ENCODE measurements around the gene VASH2.
"Not testable (repeated sequence)": the region's sequence is repeated elsewhere in the genome, so short reads cannot be mapped to it uniquely, and the experiment has no call there.

Gene VASH2

DNA sequence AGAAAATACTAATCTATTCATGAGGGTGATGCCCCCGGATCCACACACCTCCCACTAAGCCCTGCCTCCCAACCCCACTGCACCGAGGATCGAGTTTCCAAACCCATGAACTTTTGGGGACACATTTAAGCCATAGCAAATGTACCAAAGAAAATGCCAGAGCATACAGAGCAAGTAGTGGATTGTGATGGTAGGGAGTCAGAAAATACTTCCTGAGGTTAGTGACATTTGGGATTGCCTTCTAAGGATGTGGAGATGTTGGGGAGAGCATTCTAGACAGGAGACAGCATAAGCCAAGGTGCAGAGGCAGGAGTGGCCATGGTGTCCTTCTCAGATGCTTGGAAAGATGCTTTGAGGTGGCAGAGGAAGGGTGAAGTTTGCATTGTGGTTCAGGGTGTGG lies 33.1 kb downstream of the VASH2 start:
- TF ChIP-seq, protein P1, sequence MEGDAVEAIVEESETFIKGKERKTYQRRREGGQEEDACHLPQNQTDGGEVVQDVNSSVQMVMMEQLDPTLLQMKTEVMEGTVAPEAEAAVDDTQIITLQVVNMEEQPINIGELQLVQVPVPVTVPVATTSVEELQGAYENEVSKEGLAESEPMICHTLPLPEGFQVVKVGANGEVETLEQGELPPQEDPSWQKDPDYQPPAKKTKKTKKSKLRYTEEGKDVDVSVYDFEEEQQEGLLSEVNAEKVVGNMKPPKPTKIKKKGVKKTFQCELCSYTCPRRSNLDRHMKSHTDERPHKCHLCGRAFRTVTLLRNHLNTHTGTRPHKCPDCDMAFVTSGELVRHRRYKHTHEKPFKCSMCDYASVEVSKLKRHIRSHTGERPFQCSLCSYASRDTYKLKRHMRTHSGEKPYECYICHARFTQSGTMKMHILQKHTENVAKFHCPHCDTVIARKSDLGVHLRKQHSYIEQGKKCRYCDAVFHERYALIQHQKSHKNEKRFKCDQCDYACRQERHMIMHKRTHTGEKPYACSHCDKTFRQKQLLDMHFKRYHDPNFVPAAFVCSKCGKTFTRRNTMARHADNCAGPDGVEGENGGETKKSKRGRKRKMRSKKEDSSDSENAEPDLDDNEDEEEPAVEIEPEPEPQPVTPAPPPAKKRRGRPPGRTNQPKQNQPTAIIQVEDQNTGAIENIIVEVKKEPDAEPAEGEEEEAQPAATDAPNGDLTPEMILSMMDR (conservative IDR thresholded peaks at IDR 0.05), result no peak
- H3K27ac ChIP-seq, result no peak overlapping the region

DNA sequence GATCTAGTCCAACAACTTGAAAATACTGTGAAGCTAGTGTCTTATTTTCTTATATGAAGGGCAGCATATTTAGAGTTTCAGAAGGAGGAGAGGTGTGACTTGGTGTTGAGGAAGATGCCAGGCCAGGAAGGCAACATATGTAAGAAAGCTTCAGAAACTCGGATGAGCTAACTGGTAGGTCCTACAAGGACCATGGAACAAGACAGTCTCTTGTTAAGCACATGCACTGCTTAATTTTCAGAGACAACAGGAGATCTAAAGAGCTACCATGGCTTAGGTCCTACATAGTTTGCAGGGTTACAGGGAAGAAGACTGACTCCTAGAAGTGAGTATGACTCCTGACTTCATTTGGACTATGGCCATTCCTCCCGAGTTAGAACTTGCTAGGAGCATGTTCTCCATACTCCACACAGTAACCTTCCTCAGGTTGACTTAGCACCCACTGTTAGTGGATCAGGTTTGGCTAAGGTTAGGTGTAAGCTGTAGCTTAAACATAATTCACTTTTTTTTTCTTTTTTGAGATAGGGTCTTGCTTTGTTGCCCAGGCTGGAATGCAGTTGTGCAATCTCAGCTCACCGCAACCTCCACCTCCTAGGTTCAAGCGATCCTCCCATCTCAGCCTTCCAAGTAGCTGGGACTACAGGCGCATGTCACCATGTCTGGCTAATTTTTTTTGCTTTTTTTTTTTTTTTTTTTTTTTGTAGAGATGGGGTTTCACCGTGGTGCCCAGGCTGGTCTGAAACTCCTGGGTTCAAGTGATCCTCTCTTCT lies 34.4 kb downstream of the VASH2 start:
- TF ChIP-seq, protein P1 (conservative IDR thresholded peaks at IDR 0.05), result no peak
- no peak overlapping the region for H3K27ac ChIP-seq

DNA sequence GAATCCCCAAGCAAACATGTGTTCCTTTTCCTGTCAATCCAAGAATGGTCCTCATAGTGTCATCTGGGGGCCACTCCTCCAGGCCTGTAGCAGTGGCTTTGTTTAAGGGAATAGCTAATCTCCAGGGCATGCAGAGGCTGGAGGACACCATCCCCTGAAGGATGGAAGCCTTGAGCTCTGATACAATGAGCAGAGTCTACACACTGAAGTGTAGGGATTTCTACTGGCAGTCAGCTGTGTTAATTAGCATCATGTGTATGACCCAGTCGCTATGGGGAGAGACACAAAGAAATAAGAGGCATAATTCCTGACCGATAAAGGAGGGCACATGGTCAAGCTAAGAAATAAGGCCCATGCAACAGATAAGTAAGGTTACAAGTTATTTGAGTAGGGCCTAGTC lies 36.2 kb downstream of the VASH2 start:
- TF ChIP-seq, protein P1 (conservative IDR thresholded peaks at IDR 0.05), result no peak
- no peak overlapping the region for H3K27ac ChIP-seq

- H3K27ac ChIP-seq, result no peak overlapping the region
- TF ChIP-seq, protein P1 (conservative IDR thresholded peaks at IDR 0.05), result no peak
These were observed 37.5 kb downstream of the VASH2 start for GRCh38 chr1:212987702-212988322.

DNA sequence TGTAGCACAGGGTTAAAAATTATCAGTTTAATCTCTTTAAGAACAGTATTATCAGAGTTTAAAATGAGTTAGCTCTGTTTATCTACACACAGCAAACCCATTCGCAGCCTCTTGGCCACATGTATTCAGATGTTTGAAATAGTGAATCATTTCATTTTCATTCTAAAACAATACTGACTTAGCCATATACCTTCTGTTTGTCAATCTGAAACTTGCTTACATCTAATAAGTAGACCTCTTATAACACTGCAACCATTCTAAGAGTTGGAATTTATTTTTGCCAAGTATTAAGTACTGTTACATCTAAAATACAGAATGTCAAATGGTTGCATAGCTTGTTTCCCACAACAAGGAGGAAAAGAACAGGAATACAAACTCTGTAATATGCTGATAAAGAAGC lies 39.9 kb downstream of the VASH2 start:
- TF ChIP-seq, protein P1 (conservative IDR thresholded peaks at IDR 0.05), result no peak
- H3K27ac ChIP-seq, result no peak overlapping the region

- H3K27ac ChIP-seq, result not testable (repeated sequence)
These were observed 43.6 kb downstream of the VASH2 start for GRCh38 chr1:212993960-212994359.

GRCh38 chr1:212994926-212995325 lies 44.6 kb downstream of the VASH2 start:
- TF ChIP-seq, protein P1 (conservative IDR thresholded peaks at IDR 0.05), result no peak

DNA sequence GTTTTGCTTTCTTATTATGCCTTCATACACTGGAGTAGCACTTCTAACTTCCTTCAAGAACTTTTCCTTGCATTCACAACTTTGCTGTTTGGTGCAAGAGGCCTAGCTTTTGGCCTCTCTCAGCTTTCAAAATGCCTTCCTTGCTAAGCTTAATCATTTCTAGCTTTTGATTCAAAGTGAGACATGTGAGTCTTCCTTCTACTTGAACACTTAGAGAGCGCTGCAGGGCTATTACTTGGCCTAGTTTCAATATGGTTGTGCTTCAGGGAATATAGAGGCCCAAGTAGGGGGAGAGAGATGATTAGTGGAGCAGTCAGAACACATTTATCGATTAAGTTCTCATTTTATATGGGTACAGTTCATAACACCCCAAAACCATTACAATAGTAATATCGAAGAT lies 52.9 kb downstream of the VASH2 start:
- TF ChIP-seq, protein P1 (conservative IDR thresholded peaks at IDR 0.05), result no peak
- no peak overlapping the region for H3K27ac ChIP-seq

More at GRCh38 chr1:212994926-212995325, 44.6 kb downstream of the VASH2 start:
- no peak overlapping the region for H3K27ac ChIP-seq
